Natural killer cell (primary cell): ENCODE measurements around the gene STAG2. TPM values are rescaled to one million over a fixed set of nuclear protein-coding genes. Genes with fewer than 3 reads are reported as not detected.

Experiments
- ATAC-seq, 3 donors: fragments of 150-1000 bp in 2 of 3; fragments of 200-7000 bp in 1 of 3; cut with Tn5 transposase; 1 replicate in 1 of 3; 2 replicates in 2 of 3; pipeline ENCODE4 v1.10.0; 2021; ENCODE audit warnings: mild to moderate bottlenecking in 2 of 3, moderate library complexity in 2 of 3
- DNase-seq, 2 donors: peaks; one replicate each; pipeline versions ENCODE4 v3.0.0 to v3.0.0-alpha.2; 2013 to 2021; ENCODE audit warnings: mixed read lengths in 1 of 2
- H3K27ac ChIP-seq: one replicate; pipeline ENCODE4 v1.5.1; 2013; ENCODE audit warnings: mild to moderate bottlenecking, low read length
- H3K27me3 ChIP-seq: one replicate; pipeline ENCODE4 v1.6.1; 2013; ENCODE audit warnings: low read length; ENCODE audit not compliant: control insufficient read depth, insufficient read depth
- H3K36me3 ChIP-seq: one replicate; pipeline ENCODE4 v1.6.1; 2013; ENCODE audit warnings: low read length; ENCODE audit not compliant: control insufficient read depth, insufficient read depth
- H3K4me1 ChIP-seq: one replicate; pipeline ENCODE4 v1.6.1; 2013; ENCODE audit warnings: low read length; ENCODE audit not compliant: control insufficient read depth, insufficient read depth
- H3K4me3 ChIP-seq: one replicate; pipeline ENCODE4 v1.5.1; 2013; ENCODE audit warnings: low read length
- H3K9me3 ChIP-seq: one replicate; pipeline ENCODE4 v1.6.1; 2013; ENCODE audit warnings: low read length; ENCODE audit not compliant: control insufficient read depth, insufficient read depth
- H3K27ac Mint-ChIP-seq, 2 donors: one replicate each; pipeline ENCODE4 v1.8.0; 2022; ENCODE audit warnings: mild to moderate bottlenecking in 2 of 2, mixed read lengths in 2 of 2, moderate library complexity in 1 of 2
- H3K27me3 Mint-ChIP-seq, 2 donors: one replicate each; pipeline ENCODE4 v1.8.0; 2022; ENCODE audit warnings: low read depth in 2 of 2, mixed read lengths in 2 of 2
- H3K36me3 Mint-ChIP-seq: one replicate; pipeline ENCODE4 v1.8.0; 2022; ENCODE audit warnings: mixed read lengths
- H3K4me1 Mint-ChIP-seq, 2 donors: one replicate each; pipeline ENCODE4 v1.8.0; 2022; ENCODE audit warnings: mixed read lengths in 2 of 2
- H3K4me3 Mint-ChIP-seq: one replicate; pipeline ENCODE4 v1.8.0; 2022; ENCODE audit warnings: mild to moderate bottlenecking, moderate library complexity, mixed read lengths
- H3K9me3 Mint-ChIP-seq, 2 donors: one replicate each; pipeline ENCODE4 v1.8.0; 2022; ENCODE audit warnings: mixed read lengths in 2 of 2
- CTCF ChIP-seq: fragments of 200-600 bp; IDR thresholded peaks from one replicate; pipeline ENCODE4 v1.8.0; 2022; ENCODE audit warnings: antibody characterized with exemption
- WGBS: methylation state at CpG from one replicate; pipeline ENCODE4 v1.1.7; 2013; ENCODE audit warnings: missing lambda C conversion rate; ENCODE audit not compliant: insufficient coverage; 5-methylcytosine and 5-hydroxymethylcytosine counted together
- intact Hi-C: fragments of 100-400 bp; cut with micrococcal nuclease; formaldehyde crosslinking; loops from one replicate; pipeline ENCODE4 v1.14.2; 2022
- total RNA-seq, 4 donors: library from RNA; stranded (reverse); fragments of 120-200 nt in 1 of 4; gene quantifications; one replicate each; pipeline versions ENCODE4 v1.2.3 to v1.2.4, GENCODE V29; 2013 to 2022

The STAG2 gene
- total RNA-seq, 3 donors from 2014 or later (not counting 1 experiment from before 2014, with no cell fraction given), result 91.7 to 97.2 (median 92.4) TPM

GRCh38 chrX:123967497-123967896 lies 6.0 kb downstream of the STAG2 start:
- H3K27ac Mint-ChIP-seq, result no peak overlapping the region
- no peak overlapping the region for H3K4me3 Mint-ChIP-seq
- intact Hi-C loops, result no loop called here
- H3K4me1 ChIP-seq, result peaks cover 7% of the 10 kb centered on the region
- H3K9me3 ChIP-seq, result no peaks in the 10 kb centered on the region
- no peak for TF ChIP-seq CTCF
- H3K36me3 Mint-ChIP-seq, result peaks cover 7% of the 10 kb centered on the region
- H3K36me3 ChIP-seq, result no peaks in the 10 kb centered on the region
- H3K27me3 Mint-ChIP-seq, result no peaks in the 10 kb centered on the region
- no peak overlapping the region for H3K4me3 ChIP-seq
- no peaks in the 10 kb centered on the region for H3K27me3 ChIP-seq
- ATAC-seq, result no peak
- H3K27ac ChIP-seq, result no peak overlapping the region
- peaks cover 44 to 45% of the 10 kb centered on the region in 2 donors for H3K4me1 Mint-ChIP-seq
- no peak for DNase-seq
- H3K9me3 Mint-ChIP-seq, result no peaks in the 10 kb centered on the region
- 100% methylated on average over 3 of the region's 7 CpGs for WGBS

DNA sequence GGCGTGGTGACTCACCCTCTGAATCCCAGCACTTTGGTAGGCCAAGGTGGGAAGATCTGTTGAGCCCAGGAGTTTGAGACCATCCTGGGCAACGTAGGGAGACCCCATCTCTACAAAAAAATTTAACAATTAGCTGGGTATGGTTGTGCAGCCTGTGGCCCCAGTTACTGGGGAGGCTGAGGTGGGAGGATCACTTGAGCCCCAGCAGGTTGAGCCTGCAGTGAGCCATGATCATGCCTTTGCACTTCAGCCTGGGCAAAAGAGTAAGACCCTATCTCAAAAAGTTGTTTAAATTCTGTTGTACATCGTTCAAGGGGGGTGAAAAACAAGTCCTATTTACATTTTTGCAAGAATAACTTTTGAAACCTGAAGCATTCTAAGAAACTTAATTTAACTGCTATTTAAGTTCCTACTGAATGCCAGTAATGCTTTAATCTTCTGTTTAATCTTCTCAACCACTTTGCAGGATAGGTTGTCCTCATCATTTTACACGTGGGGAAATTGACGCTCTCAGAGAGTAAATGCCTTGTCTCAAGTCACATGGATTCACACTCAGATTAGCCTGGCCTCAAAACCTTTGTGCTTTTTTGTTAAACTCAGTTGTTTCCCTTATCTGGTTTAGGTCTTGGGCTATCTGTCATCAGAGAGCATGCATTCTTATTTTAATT lies 7.0 kb downstream of the STAG2 start:
- H3K4me3 ChIP-seq, result no peak overlapping the region
- DNase-seq, result no peak
- Mint-ChIP-seq H3K4me1 (peaks cover 33 to 38% of the 10 kb centered on the region in 2 donors), H3K4me3 (no peak overlapping the region), H3K27me3 (no peaks in the 10 kb centered on the region), H3K36me3 (no peaks in the 10 kb centered on the region), H3K9me3 (no peaks in the 10 kb centered on the region), H3K27ac (peak overlapping the region in 1 of 2 donors; percentile 30)
- intact Hi-C loops, result no loop called here
- WGBS, result 30% methylated on average over 3 of the region's 5 CpGs
- peaks cover 11% of the 10 kb centered on the region for H3K4me1 ChIP-seq
- H3K36me3 ChIP-seq, result no peaks in the 10 kb centered on the region
- peak in 1 of 3 donors; percentile 22 for ATAC-seq
- TF ChIP-seq CTCF, result no peak
- H3K9me3 ChIP-seq, result no peaks in the 10 kb centered on the region
- H3K27ac ChIP-seq, result no peak overlapping the region
- H3K27me3 ChIP-seq, result no peaks in the 10 kb centered on the region

DNA sequence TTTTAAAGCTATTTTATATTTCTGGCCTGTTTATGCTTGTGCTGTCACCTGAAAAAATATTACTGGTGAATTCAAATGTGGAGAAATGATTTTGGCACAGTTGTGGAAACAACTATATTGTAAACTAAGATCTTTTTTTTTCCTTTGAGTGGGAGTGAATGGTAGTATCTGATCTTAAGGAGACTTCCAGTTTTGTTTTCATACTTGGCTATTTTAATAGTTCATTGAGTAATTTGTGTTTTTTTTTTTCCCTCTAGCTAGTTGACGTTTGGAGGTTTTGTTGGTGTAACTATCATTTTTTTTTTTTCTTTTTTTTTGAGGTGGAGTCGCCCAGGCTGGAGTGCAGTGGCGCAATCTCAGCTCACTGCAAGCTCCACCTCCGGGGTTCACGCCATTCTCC lies 10.5 kb downstream of the STAG2 start:
- H3K4me1 Mint-ChIP-seq, result peaks cover 17 to 25% of the 10 kb centered on the region in 2 donors
- no peak for TF ChIP-seq CTCF
- H3K9me3 Mint-ChIP-seq, result no peaks in the 10 kb centered on the region
- Histone ChIP-seq H3K4me1 (peaks cover 15% of the 10 kb centered on the region), H3K27me3 (no peaks in the 10 kb centered on the region), H3K36me3 (no peaks in the 10 kb centered on the region), H3K9me3 (no peaks in the 10 kb centered on the region), H3K27ac (no peak overlapping the region), H3K4me3 (no peak overlapping the region)
- intact Hi-C loops, result no loop called here
- no peak for DNase-seq
- H3K27ac Mint-ChIP-seq, result peak overlapping the region; percentile 63 to 70
- ATAC-seq, result peak in 2 of 3 donors; percentile 11 to 27
- WGBS, result no CpG with 5 or more reads among the region's 5 CpGs
- H3K36me3 Mint-ChIP-seq, result no peaks in the 10 kb centered on the region
- no peaks in the 10 kb centered on the region for H3K27me3 Mint-ChIP-seq
- H3K4me3 Mint-ChIP-seq, result no peak overlapping the region

- ATAC-seq, result no peak
- Mint-ChIP-seq H3K4me1 (peaks cover 19 to 28% of the 10 kb centered on the region in 2 donors), H3K4me3 (no peak overlapping the region), H3K27me3 (no peaks in the 10 kb centered on the region), H3K27ac (peak overlapping the region in 1 of 2 donors; percentile 31), H3K36me3 (no peaks in the 10 kb centered on the region), H3K9me3 (no peaks in the 10 kb centered on the region)
- TF ChIP-seq CTCF, result no peak
- Histone ChIP-seq H3K4me3 (no peak overlapping the region), H3K9me3 (no peaks in the 10 kb centered on the region), H3K4me1 (peaks cover 11% of the 10 kb centered on the region), H3K36me3 (no peaks in the 10 kb centered on the region), H3K27ac (no peak overlapping the region), H3K27me3 (no peaks in the 10 kb centered on the region)
- intact Hi-C loops, result no loop called here
- WGBS, result 57% methylated on average over 1 of the region's 3 CpGs
- DNase-seq, result no peak
Observed at GRCh38 chrX:123973921-123974320, 12.4 kb downstream of the STAG2 start.
